Heart right ventricle (tissue), 16 donors: ENCODE measurements around the gene MAFB. TPM values are rescaled to one million over a fixed set of nuclear protein-coding genes. Genes with fewer than 3 reads are reported as not detected.

ENCODE experiments used
- ATAC-seq, 8 donors: fragments of 200-7000 bp; cut with Tn5 transposase; one replicate each; pipeline ENCODE4 v1.9.1; 2020; ENCODE audit warnings: mild to moderate bottlenecking in 8 of 8, moderate library complexity in 8 of 8, moderate number of reproducible peaks in 1 of 8
- DNase-seq, 2 donors: peaks; one replicate each; pipeline ENCODE4 v3.0.0-alpha.2; 2020
- H3K27ac ChIP-seq, 10 donors: fragments of 200-600 bp; sonication (generic) in 2 of 10; one replicate each; pipeline versions ENCODE4 v1.5.0 to v1.8.0; 2020 to 2022; ENCODE audit warnings: mild to moderate bottlenecking in 3 of 10
- H3K27me3 ChIP-seq, 7 donors: fragments of 200-600 bp; one replicate each; pipeline ENCODE4 v1.8.0; 2021 to 2022; ENCODE audit warnings: mild to moderate bottlenecking in 2 of 7
- H3K36me3 ChIP-seq, 9 donors: fragments of 200-600 bp; sonication (generic) in 1 of 9; one replicate each; pipeline versions ENCODE4 v1.5.0 to v1.8.0; 2020 to 2022; ENCODE audit warnings: mild to moderate bottlenecking in 2 of 9
- H3K4me1 ChIP-seq, 9 donors: fragments of 200-600 bp; sonication (generic) in 1 of 9; one replicate each; pipeline versions ENCODE4 v1.5.0 to v1.8.0; 2020 to 2022; ENCODE audit warnings: mild to moderate bottlenecking in 4 of 9
- H3K4me3 ChIP-seq, 10 donors: fragments of 200-600 bp; sonication (generic) in 2 of 10; one replicate each; pipeline versions ENCODE4 v1.5.0 to v1.8.0; 2020 to 2022; ENCODE audit warnings: mild to moderate bottlenecking in 7 of 10, moderate library complexity in 2 of 10
- H3K9me3 ChIP-seq, 11 donors: fragments of 200-600 bp in 10 of 11; sonication (generic) in 2 of 11; one replicate each; pipeline versions ENCODE4 v1.5.0 to v1.8.0; 2013 to 2022; ENCODE audit warnings: mild to moderate bottlenecking in 2 of 11, control low read depth in 1 of 11, moderate library complexity in 1 of 11
- WGBS, 2 donors: extraction: QIAGEN DNeasy Blood & Tissue Kit; methylation state at CpG; one replicate each; pipeline ENCODE4 v1.1.7; 2013; ENCODE audit warnings: inconsistent platforms in 1 of 2; 5-methylcytosine and 5-hydroxymethylcytosine counted together
- intact Hi-C, 10 donors: fragments of 100-400 bp; cut with DNase I; formaldehyde crosslinking; loops; one replicate each; pipeline versions ENCODE4 v1.11.1 to v1.14.2; 2022
- polyA plus RNA-seq, 2 donors: library from polyadenylated mRNA; stranded (reverse); fragments of 200-250 nt; gene quantifications; one replicate each; pipeline ENCODE4 v1.2.3, GENCODE V29; 2013
- total RNA-seq, 10 donors: library from RNA; stranded (reverse); fragmentation: NEBNext Ultra II Directional in 3 of 10; extraction: Animal tissue kit (Norgen Biotek cat#: 25700) in 3 of 10; gene quantifications; one replicate each; pipeline versions ENCODE4 v1.2.1 to v1.2.4, GENCODE V29; 2021 to 2023
- TF ChIP-seq, protein P1 (sequence below), 9 donors: fragments of 200-600 bp; sonication (generic) in 2 of 9; IDR thresholded peaks; one replicate each; pipeline versions ENCODE4 v1.5.0 to v1.8.0; 2021 to 2022; ENCODE audit warnings: antibody characterized with exemption in 9 of 9, mild to moderate bottlenecking in 5 of 9, moderate library complexity in 1 of 9
- donor health status: Arrhythmogenic right ventricular cardiomyopathy.
- donor health status: ischemic (EF 13 %, LVEDD 7.1; RV severe dilation, severe dysfunction).
- donor health status: healthy with polysubstance abuse.
- donor health status: DM: no; HTN: yes; CAD: no.
- donor health status: DM: no; HTN: no; CAD: no.
- donor health status: ischemic (EF 25% LVEDD 6.9; RV normal size, moderate dysfunction).
- donor health status: ischemic (EF 25% LVEDD 5.7; RV mildly dilated, moderate dysfunction).
- donor health status: healthy.
- donor health status: DM: yes; HTN: yes; CAD: no.
- donor health status: Ischemic cardiomyopathy.
- donor health status: ischemic (EF 35%, LVEDD 5.7; RV mildly dilated, moderate dysfunction).
- donor health status: nonischemic (EF 11% LVEDD 7.7; RV severe dilation, severe dysfunction).
- donor health status: DM: yes; HTN: yes; CAD: no.
- donor health status: PGD.
- donor health status: ischemic (EF 29% LVEDD 5.4; RV normal size, mild dysfunction).
- donor health status: nonischemic (EF 23%, LVEDD 6.1; RV moderate dilation, normal function).

The MAFB gene
- total and polyA plus RNA-seq, 12 donors: 3.2 to 32.0 (median 5.8) TPM

- TF ChIP-seq, protein P1, sequence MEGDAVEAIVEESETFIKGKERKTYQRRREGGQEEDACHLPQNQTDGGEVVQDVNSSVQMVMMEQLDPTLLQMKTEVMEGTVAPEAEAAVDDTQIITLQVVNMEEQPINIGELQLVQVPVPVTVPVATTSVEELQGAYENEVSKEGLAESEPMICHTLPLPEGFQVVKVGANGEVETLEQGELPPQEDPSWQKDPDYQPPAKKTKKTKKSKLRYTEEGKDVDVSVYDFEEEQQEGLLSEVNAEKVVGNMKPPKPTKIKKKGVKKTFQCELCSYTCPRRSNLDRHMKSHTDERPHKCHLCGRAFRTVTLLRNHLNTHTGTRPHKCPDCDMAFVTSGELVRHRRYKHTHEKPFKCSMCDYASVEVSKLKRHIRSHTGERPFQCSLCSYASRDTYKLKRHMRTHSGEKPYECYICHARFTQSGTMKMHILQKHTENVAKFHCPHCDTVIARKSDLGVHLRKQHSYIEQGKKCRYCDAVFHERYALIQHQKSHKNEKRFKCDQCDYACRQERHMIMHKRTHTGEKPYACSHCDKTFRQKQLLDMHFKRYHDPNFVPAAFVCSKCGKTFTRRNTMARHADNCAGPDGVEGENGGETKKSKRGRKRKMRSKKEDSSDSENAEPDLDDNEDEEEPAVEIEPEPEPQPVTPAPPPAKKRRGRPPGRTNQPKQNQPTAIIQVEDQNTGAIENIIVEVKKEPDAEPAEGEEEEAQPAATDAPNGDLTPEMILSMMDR (IDR thresholded peaks at IDR 0.05): peak; percentile 74 to 97 (median 95)
- Histone ChIP-seq H3K27ac (peak overlapping the region; percentile 86 to 99 (median 96)), H3K4me3 (peak overlapping the region; percentile 23 to 74 (median 68)), H3K9me3 (no peaks in the 10 kb centered on the region), H3K36me3 (peaks cover 0 to 13% (median 0%) of the 10 kb centered on the region in 9 donors), H3K27me3 (peaks cover 18 to 99% (median 55%) of the 10 kb centered on the region in 7 donors), H3K4me1 (peaks cover 4 to 51% (median 33%) of the 10 kb centered on the region in 9 donors)
- WGBS, 2 donors: 1 to 3% methylated on average over 83 to 84 of the region's 84 CpGs
- intact Hi-C loops: loop anchor here (1.0 to 10.0 kb wide), 19 partner anchors 35 to 1575 kb away; no protein-coding TSS in a partner anchor
- peak; percentile 90 to 92 for DNase-seq
- peak; percentile 56 to 85 (median 76) for ATAC-seq
Observed at GRCh38 chr20:40689943-40690835, 1.2 kb upstream of the MAFB start.

GRCh38 chr20:40688129-40689099 lies 622 bp downstream of the MAFB start:
- DNase-seq (peak in 1 of 2 donors; percentile 37), ATAC-seq (peak in 4 of 8 donors; percentile 1 to 27 (median 4))
- H3K27me3 ChIP-seq: peaks cover 18 to 99% (median 53%) of the 10 kb centered on the region in 7 donors
- intact Hi-C loops: loop anchor here in 9 of 10 donors (2.0 to 10.0 kb wide), 12 partner anchors 34 to 1424 kb away; no protein-coding TSS in a partner anchor
- peaks cover 0 to 13% (median 0%) of the 10 kb centered on the region in 9 donors for H3K36me3 ChIP-seq
- TF ChIP-seq, protein P1 (IDR thresholded peaks at IDR 0.05): no peak
- 0 to 2% methylated on average over 106 to 120 of the region's 120 CpGs for WGBS, 2 donors
- peaks cover 6 to 67% (median 38%) of the 10 kb centered on the region in 9 donors for H3K4me1 ChIP-seq
- peak overlapping the region; percentile 77 to 99 (median 96) for H3K27ac ChIP-seq
- no peaks in the 10 kb centered on the region for H3K9me3 ChIP-seq
- peak overlapping the region; percentile 45 to 74 (median 68) for H3K4me3 ChIP-seq

DNA sequence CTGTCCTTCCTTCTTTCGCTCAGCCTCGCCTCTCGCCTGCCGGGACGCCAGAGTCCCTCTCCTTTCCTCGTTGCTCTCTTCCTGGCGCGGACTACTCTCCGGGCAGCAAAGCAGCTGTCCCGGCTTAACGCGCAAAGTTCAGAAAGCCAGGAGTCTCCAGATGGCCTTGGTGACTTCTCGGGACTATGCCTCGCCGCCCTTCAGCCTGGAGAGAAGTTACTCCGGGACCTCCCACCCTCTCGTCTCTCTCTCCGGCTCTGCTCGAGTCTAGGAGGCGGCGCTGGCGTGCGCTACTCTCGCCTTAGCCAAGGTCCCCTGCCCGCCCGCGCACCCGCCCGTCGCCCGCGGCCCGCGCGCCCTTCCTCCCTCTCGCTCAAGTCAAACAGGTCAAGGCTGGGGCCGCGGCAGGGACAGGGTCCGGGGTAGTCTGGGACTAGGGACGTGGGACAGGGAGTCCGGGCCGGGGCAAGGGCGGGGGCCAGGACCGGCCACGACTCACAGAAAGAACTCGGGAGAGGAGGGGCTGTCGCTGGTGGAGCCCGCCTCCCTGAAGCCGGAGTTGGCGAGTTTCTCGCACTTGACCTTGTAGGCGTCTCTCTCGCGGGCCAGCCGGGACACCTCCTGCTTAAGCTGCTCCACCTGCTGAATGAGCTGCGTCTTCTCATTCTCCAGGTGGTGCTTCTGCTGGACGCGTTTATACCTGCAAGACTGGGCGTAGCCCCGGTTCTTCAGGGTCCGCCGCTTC lies 1.5 kb downstream of the MAFB start:
- ATAC-seq (peak in 2 of 8 donors; percentile 4 to 12), DNase-seq (peak; percentile 47 to 72)
- no peaks in the 10 kb centered on the region for H3K9me3 ChIP-seq
- intact Hi-C loops: loop anchor here in 9 of 10 donors (2.0 to 10.0 kb wide), 12 partner anchors 33 to 1423 kb away; no protein-coding TSS in a partner anchor
- WGBS, 2 donors: 1 to 2% methylated on average over 62 of the region's 62 CpGs
- peak overlapping the region; percentile 7 to 99 (median 96) for H3K27ac ChIP-seq
- H3K36me3 ChIP-seq: peaks cover 0 to 13% (median 0%) of the 10 kb centered on the region in 9 donors
- peaks cover 8 to 72% (median 46%) of the 10 kb centered on the region in 9 donors for H3K4me1 ChIP-seq
- H3K4me3 ChIP-seq: peak overlapping the region; percentile 45 to 74 (median 68)
- peaks cover 18 to 99% (median 53%) of the 10 kb centered on the region in 7 donors for H3K27me3 ChIP-seq
- TF ChIP-seq, protein P1 (IDR thresholded peaks at IDR 0.05): no peak
